ENCODE data around the gene TEDC2. TPM values are rescaled to one million over a fixed set of nuclear protein-coding genes. Genes with fewer than 3 reads are reported as not detected.

TEDC2 gene
- total RNA-seq (2011; cell fraction: chromatin; rRNA removed; ENCODE audit: low replicate concordance) = 28.4 and 114 TPM in 2 replicates
- total RNA-seq (2011; cell fraction: nucleolus; rRNA removed) = 102 and 124 TPM in 2 replicates
- total RNA-seq (2011; cell fraction: nucleoplasm; rRNA removed) = 40.8 and 51.4 TPM in 2 replicates
- total RNA-seq (2014; rRNA removed) (50.2 and 66.0 TPM in 2 replicates), total RNA-seq (2014; rRNA removed; fragmentation: Illumina TruSeq; extraction: Trizol) (6.4 and 11.6 TPM in 2 replicates), total RNA-seq (2015; rRNA removed; fragmentation: Illumina TruSeq; extraction: Trizol) (25.8 and 28.4 TPM in 2 replicates), total RNA-seq (2021) (43.0 and 46.1 TPM in 2 replicates), polyA plus RNA-seq (2011; rRNA removed) (11.5 and 19.7 TPM in 2 replicates), polyA plus RNA-seq (2014; fragmentation: Illumina TruSeq; extraction: Trizol) (17.6 and 21.1 TPM in 2 replicates), polyA plus RNA-seq (2014; fragmentation: Nextera tagmentation; extraction: Ambion mirVana) (1 to 10 TPM in 1 of 2 experiments, under 1 TPM in 1; 0.75 to 2.2 TPM), polyA plus RNA-seq (2014; rRNA removed) (46.1 and 57.0 TPM in 2 replicates), polyA minus RNA-seq (2011; rRNA and poly(A)+ RNA removed) (3.6 and 6.3 TPM in 2 replicates), Bru-seq, nascent RNA (percentile 66 among the genes with signal in this experiment), BruChase-seq, experiment 1, labeled RNA remaining after a 2-hour chase (percentile 56 among the genes with signal in this experiment), BruChase-seq, experiment 2, labeled RNA remaining after a 6-hour chase (percentile 61 among the genes with signal in this experiment)
- 12.4 and 30.6 TPM in 2 replicates for polyA plus RNA-seq (2011; cell fraction: cytosol; rRNA removed)
- polyA plus RNA-seq (2011; cell fraction: nucleus; rRNA removed) = 115 and 152 TPM in 2 replicates
- polyA plus RNA-seq (2012) = 25.5 and 36.0 TPM in 2 replicates
- 5.9 and 8.8 TPM in 2 replicates for polyA minus RNA-seq (2011; cell fraction: cytosol; rRNA and poly(A)+ RNA removed)
- polyA minus RNA-seq (2011; cell fraction: nucleus; rRNA and poly(A)+ RNA removed) = 44.7 and 53.2 TPM in 2 replicates
- long read RNA-seq, experiment 1, transcript TEDC2-202 (9 exons, 1,709 nt) = minor isoform, 5 of 127 reads
- long read RNA-seq, experiment 1, transcript TEDC2-201 (10 exons, 1,662 nt) = minor isoform, 12 of 127 reads
- long read RNA-seq, experiment 1, transcript TEDC2-210 (9 exons, 1,911 nt) = major isoform, 19 of 127 reads
- long read RNA-seq, experiment 1, transcript TEDC2-213 (8 exons, 2,156 nt) = minor isoform, 8 of 127 reads
- long read RNA-seq, experiment 1, partial matches to known transcripts = 60 of 127 reads
- long read RNA-seq, experiment 1, other reads (novel, unspliced or antisense) = 22 of 127 reads
- long read RNA-seq, experiment 2, partial matches to known transcripts = 23 of 49 reads
- long read RNA-seq, experiment 2, other reads (novel, unspliced or antisense) = 17 of 49 reads
- long read RNA-seq, experiment 3, transcript TEDC2-201 (10 exons, 1,662 nt) = major isoform, 9 of 30 reads
- long read RNA-seq, experiment 3, transcript TEDC2-210 (9 exons, 1,911 nt) = minor isoform, 7 of 30 reads
- long read RNA-seq, experiment 3, partial matches to known transcripts = 5 of 30 reads
- long read RNA-seq, experiment 3, other reads (novel, unspliced or antisense) = 7 of 30 reads

- ChIA-PET CTCF (ENCODE audit: low intra/inter-chr PET ratio) (interaction anchor here (0.6 kb wide), 1 partner anchor 222 kb away, joined by 3 read pairs; the partner anchor contains the start of gene KCTD5), POLR2A (interaction anchor here (0.5 to 1.3 kb wide), 12 partner anchors 9 to 452 kb away, joined by 3 to 6 read pairs (median 4); partner anchors contain the start of gene TRAF7)
- no peaks in the 10 kb centered on the region for H3K27me3 ChIP-seq (ENCODE audit: control insufficient read depth in 2 of 2, insufficient read depth in 2 of 2, low read length in 2 of 2)
- H3K27ac ChIP-seq (ENCODE audit: extremely low read depth, low read depth, low read length) = peak within 1 kb of the TSS; percentile 66
- H3K4me2 ChIP-seq (ENCODE audit: insufficient read depth, low read length) = peak within 1 kb of the TSS; percentile 94
- H3K9ac ChIP-seq (ENCODE audit: insufficient read depth in 1 of 2, low read depth in 2 of 2, low read length in 2 of 2) = peak within 1 kb of the TSS; percentile 66 to 97
- no TSS peak for BruUV-seq (replicated peaks)
- peak within 1 kb of the TSS; percentile 69 for H2AFZ ChIP-seq (ENCODE audit: low read depth, low read length)
- H3K79me2 ChIP-seq (ENCODE audit: control insufficient read depth, insufficient read depth, low read length) = peaks cover 16% of the 10 kb centered on the region
- intact Hi-C loops (cut with micrococcal nuclease) = no loop called here
- peak within 1 kb of the TSS; percentile 77 for H3K4me3 ChIP-seq
- WGBS (ENCODE audit: insufficient coverage, low coverage, missing lambda C conversion rate) = 0% methylated on average over 46 of the region's 66 CpGs
- H3K9me3 ChIP-seq (replicated peaks; ENCODE audit: control insufficient read depth, insufficient read depth, low read depth, low read length) = no peaks in the 10 kb centered on the region
- H4K20me1 ChIP-seq (replicated peaks; ENCODE audit: control insufficient read depth, insufficient read depth, low read length) = no peaks in the 10 kb centered on the region; the same call in 1 of the 2 replicates
- peak; percentile 97 to 99 (median 98) for DNase-seq (ENCODE audit: extremely low read depth in 1 of 4, low spot score in 3 of 4)
- H3K36me3 ChIP-seq (ENCODE audit: control insufficient read depth, insufficient read depth, low read length) = peaks cover 63% of the 10 kb centered on the region; the same call in 2 of the 3 replicates
- FAIRE-seq = peak; percentile 99
- peaks cover 10 to 75% of the 10 kb centered on the region in 2 experiments; a peak in 4 of 5 replicates for H3K4me1 ChIP-seq (replicated peaks in 1 of 2; ENCODE audit: control insufficient read depth in 2 of 2, insufficient read depth in 2 of 2, low read length in 2 of 2)
- in situ Hi-C loops (cut with MboI) = no loop called here
- peak; percentile 96 for ATAC-seq
- H3K9me1 ChIP-seq (ENCODE audit: control insufficient read depth, insufficient read depth, low read length) = peaks cover 6% of the 10 kb centered on the region
- TF ChIP-seq VEZF1 (CRISPR knock-in tag; IDR thresholded peaks at IDR 0.05) = peak; percentile 75
- no peak for TF ChIP-seq ETV5 (CRISPR knock-in tag; IDR thresholded peaks at IDR 0.05; ENCODE audit: low read depth)
- peak; percentile 54; the same call in 1 of the 2 replicates for TF ChIP-seq EP400 (IDR thresholded peaks at IDR 0.05)
- TF ChIP-seq BRCA1 (IDR thresholded peaks at IDR 0.05) = no peak
- TF ChIP-seq BRCA1 (CRISPR knock-in tag; IDR thresholded peaks at IDR 0.05) = 0 out of 2 replicates have a peak, but pooled peaks have one; percentile 27
- no peak for TF ChIP-seq NFRKB (IDR thresholded peaks at IDR 0.05; ENCODE audit: low read depth)
- TF ChIP-seq, protein P1, sequence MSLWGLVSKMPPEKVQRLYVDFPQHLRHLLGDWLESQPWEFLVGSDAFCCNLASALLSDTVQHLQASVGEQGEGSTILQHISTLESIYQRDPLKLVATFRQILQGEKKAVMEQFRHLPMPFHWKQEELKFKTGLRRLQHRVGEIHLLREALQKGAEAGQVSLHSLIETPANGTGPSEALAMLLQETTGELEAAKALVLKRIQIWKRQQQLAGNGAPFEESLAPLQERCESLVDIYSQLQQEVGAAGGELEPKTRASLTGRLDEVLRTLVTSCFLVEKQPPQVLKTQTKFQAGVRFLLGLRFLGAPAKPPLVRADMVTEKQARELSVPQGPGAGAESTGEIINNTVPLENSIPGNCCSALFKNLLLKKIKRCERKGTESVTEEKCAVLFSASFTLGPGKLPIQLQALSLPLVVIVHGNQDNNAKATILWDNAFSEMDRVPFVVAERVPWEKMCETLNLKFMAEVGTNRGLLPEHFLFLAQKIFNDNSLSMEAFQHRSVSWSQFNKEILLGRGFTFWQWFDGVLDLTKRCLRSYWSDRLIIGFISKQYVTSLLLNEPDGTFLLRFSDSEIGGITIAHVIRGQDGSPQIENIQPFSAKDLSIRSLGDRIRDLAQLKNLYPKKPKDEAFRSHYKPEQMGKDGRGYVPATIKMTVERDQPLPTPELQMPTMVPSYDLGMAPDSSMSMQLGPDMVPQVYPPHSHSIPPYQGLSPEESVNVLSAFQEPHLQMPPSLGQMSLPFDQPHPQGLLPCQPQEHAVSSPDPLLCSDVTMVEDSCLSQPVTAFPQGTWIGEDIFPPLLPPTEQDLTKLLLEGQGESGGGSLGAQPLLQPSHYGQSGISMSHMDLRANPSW (CRISPR knock-in tag; IDR thresholded peaks at IDR 0.05) = 0 out of 2 replicates have a peak, but pooled peaks have one; percentile 58
- TF ChIP-seq USF1 (CRISPR knock-in tag; IDR thresholded peaks at IDR 0.05) = peak; percentile 68
- peak; percentile 29 for TF ChIP-seq HNRNPLL (IDR thresholded peaks at IDR 0.05; ENCODE audit: low read depth, low read length, poor library complexity, severe bottlenecking)
- no peak for TF ChIP-seq ZNF23 (CRISPR knock-in tag; IDR thresholded peaks at IDR 0.05)
These were observed at the start of gene TEDC2 for GRCh38 chr16:2459647-2460390. Gene TEDC2 (plus strand): TSS chr16:2460109. CDS start chr16:2460145, 36 bp downstream.

Data from K562 (cell line).